Spleen (tissue), 7 donors: Measurements from ENCODE around the gene KIAA0586.

Experiments used
- CTCF ChIP-seq, 11 experiments: fragments of 200-600 bp in 7 of 11; fragments of 450-650 bp in 4 of 11; sonication (generic) in 4 of 11; IDR thresholded peaks in 8 of 11; conservative IDR thresholded peaks in 3 of 11; 1 replicate in 7 of 11; 2 replicates in 4 of 11; pipeline versions ENCODE4 v1.4.0 to v1.8.0; 2016 to 2021; ENCODE audit warnings: antibody characterized with exemption in 11 of 11, inconsistent platforms in 4 of 11, mild to moderate bottlenecking in 1 of 11
- POLR2A ChIP-seq, 3 donors: fragments of 450-650 bp; IDR thresholded peaks; one replicate each; pipeline ENCODE4 v1.5.1; 2017; ENCODE audit warnings: antibody characterized with exemption in 3 of 3, mild to moderate bottlenecking in 1 of 3
- donor health status: DM: no; HTN: no; CAD: no; lungs with moderate emphysema.
- donor health status: DM: no; HTN: no; CAD: no.
- donor health status: DM: no; HTN: no; CAD: no.

DNA sequence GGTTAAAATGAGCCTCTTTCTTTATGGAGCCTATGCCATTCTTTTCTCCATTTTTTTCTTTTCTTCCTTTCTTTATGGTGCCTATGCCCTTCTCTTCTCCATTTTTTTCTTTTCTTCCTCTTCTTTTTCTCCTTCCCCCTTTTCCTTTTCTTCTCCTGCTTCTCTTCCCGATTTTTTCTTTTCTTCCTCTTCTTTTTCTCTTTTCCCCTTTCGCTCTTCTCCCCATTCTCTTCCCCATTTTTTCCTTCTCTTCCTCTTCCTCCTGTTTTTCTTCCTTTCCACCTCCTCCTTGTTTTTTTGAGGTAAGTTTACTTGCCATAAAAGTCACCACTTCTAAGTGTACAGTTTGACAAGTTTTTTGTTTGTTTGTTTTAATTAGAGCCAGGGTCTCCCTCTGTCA is 50.1 kb downstream of the KIAA0586 start:
- TF ChIP-seq CTCF (IDR thresholded peaks at IDR 0.05 in 8 of 11, conservative IDR thresholded peaks at IDR 0.05 in 3 of 11) (no peak), POLR2A (IDR thresholded peaks at IDR 0.05) (no peak)
